ENCODE data around the gene GLMN. TPM values are rescaled to one million over a fixed set of nuclear protein-coding genes. Genes with fewer than 3 reads are reported as not detected.

The GLMN gene
- total RNA-seq, 1 experiment from 2014 or later: 23.6 TPM

- H3K14ac ChIP-seq (ENCODE audit: insufficient read depth, low read length): no peak overlapping the region
- no peaks in the 10 kb centered on the region for H3K27me3 Mint-ChIP-seq (ENCODE audit: low read depth)
- no peak overlapping the region for H4K8ac ChIP-seq (replicated peaks; ENCODE audit: insufficient read length, low read depth, low read length)
- no peak overlapping the region for H3K27ac ChIP-seq (ENCODE audit: insufficient read length, low read depth, low read length)
- no peak overlapping the region for H2BK15ac ChIP-seq (ENCODE audit: low read depth, low read length)
- no peaks in the 10 kb centered on the region for H3K9me3 ChIP-seq (ENCODE audit: control insufficient read depth, low read depth, low read length)
- no peak for DNase-seq
- no peak overlapping the region for H3T11ph ChIP-seq (ENCODE audit: low read length)
- H3K4me3 Mint-ChIP-seq: no peak overlapping the region
- no peak overlapping the region for H4K91ac ChIP-seq (ENCODE audit: insufficient read length, low read depth, low read length)
- peaks cover 0 to 24% (median 17%) of the 10 kb centered on the region in 3 experiments; a peak in 4 of 7 replicates for H3K36me3 Mint-ChIP-seq (ENCODE audit: insufficient read depth in 1 of 3, low read depth in 3 of 3)
- no peak overlapping the region for H3K56ac ChIP-seq (ENCODE audit: insufficient read length, low read depth, low read length)
- no peaks in the 10 kb centered on the region for H3K23me2 ChIP-seq (ENCODE audit: insufficient read length, low read depth, low read length, poor library complexity, severe bottlenecking)
- H3K4me1 ChIP-seq (ENCODE audit: insufficient read depth, low read length): no peaks in the 10 kb centered on the region
- no peaks in the 10 kb centered on the region for H3K79me1 ChIP-seq (ENCODE audit: insufficient read depth, low read depth, low read length, poor library complexity, severe bottlenecking)
- no peak overlapping the region for H4K5ac ChIP-seq (ENCODE audit: insufficient read length, low read depth, low read length)
- no peak overlapping the region for H3K18ac ChIP-seq (ENCODE audit: insufficient read length, low read depth, low read length)
- no peak overlapping the region for H2AFZ ChIP-seq (ENCODE audit: low read length)
- H2BK12ac ChIP-seq (ENCODE audit: insufficient read length, low read depth, low read length): no peak overlapping the region
- H3K4me2 ChIP-seq (ENCODE audit: insufficient read depth, insufficient read length, low read length): no peak overlapping the region
- no CpG with 5 or more reads among the region's 6 CpGs for WGBS (ENCODE audit: extremely low coverage, insufficient read length, low lambda C conversion rate)
- no peak overlapping the region for H3K4ac ChIP-seq (ENCODE audit: low read depth, low read length)
- H2BK20ac ChIP-seq (ENCODE audit: low read depth, low read length, poor library complexity, severe bottlenecking): no peak overlapping the region
- no peaks in the 10 kb centered on the region for H3K79me2 ChIP-seq (ENCODE audit: insufficient read depth, low read length)
- TF ChIP-seq CTCF (conservative IDR thresholded peaks at IDR 0.05): no peak
- H3K27ac Mint-ChIP-seq: no peak overlapping the region
- no peaks in the 10 kb centered on the region for H3K9me3 Mint-ChIP-seq
- H2BK5ac ChIP-seq (ENCODE audit: insufficient read length, low read length): no peak overlapping the region
- no peak overlapping the region for H2AK5ac ChIP-seq (ENCODE audit: insufficient read length, low read length)
- no peak overlapping the region for H3K23ac ChIP-seq (ENCODE audit: insufficient read length, low read depth, low read length)
- H3K9ac ChIP-seq (ENCODE audit: extremely low read depth, insufficient read length, low read length): no peak overlapping the region
- no peak overlapping the region for H2BK120ac ChIP-seq (ENCODE audit: low read depth, low read length, poor library complexity, severe bottlenecking)
- no peaks in the 10 kb centered on the region for H4K20me1 ChIP-seq (ENCODE audit: control insufficient read depth, insufficient read depth, insufficient read length)
- no peaks in the 10 kb centered on the region for H3K27me3 ChIP-seq (ENCODE audit: insufficient read depth, low read length)
- no peaks in the 10 kb centered on the region for H3K4me1 Mint-ChIP-seq
These were observed 17.2 kb upstream of the GLMN start for GRCh38 chr1:92315766-92316599.
